LNCAP (cell line): ENCODE results near the gene CLINT1.

Experiments
- TF ChIP-seq, protein P1 (sequence below): fragments of 450-650 bp; IDR thresholded peaks from 2 replicates; pipeline ENCODE4 v1.5.1; 2017; ENCODE audit warnings: mild to moderate bottlenecking

The CLINT1 gene

DNA sequence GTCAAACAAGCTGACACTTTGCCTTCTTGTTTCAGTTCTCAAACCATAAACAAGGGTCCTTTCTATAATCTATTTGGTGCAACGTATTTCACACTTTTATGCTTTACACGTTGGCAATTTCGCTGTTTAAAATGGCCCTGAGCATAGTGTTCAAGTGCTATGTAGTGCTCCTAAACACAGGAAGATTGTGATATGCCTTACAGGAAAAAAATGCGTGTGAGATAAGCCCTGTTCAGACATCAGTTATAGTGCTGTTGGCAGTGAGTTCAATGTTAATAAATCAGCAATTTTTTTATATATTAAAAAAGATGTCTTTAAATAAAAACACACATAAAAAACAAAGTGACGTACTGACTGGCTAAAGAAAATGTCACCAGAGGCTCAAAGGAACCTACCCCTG is 23.9 kb downstream of the CLINT1 start:
- TF ChIP-seq, protein P1, sequence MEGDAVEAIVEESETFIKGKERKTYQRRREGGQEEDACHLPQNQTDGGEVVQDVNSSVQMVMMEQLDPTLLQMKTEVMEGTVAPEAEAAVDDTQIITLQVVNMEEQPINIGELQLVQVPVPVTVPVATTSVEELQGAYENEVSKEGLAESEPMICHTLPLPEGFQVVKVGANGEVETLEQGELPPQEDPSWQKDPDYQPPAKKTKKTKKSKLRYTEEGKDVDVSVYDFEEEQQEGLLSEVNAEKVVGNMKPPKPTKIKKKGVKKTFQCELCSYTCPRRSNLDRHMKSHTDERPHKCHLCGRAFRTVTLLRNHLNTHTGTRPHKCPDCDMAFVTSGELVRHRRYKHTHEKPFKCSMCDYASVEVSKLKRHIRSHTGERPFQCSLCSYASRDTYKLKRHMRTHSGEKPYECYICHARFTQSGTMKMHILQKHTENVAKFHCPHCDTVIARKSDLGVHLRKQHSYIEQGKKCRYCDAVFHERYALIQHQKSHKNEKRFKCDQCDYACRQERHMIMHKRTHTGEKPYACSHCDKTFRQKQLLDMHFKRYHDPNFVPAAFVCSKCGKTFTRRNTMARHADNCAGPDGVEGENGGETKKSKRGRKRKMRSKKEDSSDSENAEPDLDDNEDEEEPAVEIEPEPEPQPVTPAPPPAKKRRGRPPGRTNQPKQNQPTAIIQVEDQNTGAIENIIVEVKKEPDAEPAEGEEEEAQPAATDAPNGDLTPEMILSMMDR = no peak

DNA sequence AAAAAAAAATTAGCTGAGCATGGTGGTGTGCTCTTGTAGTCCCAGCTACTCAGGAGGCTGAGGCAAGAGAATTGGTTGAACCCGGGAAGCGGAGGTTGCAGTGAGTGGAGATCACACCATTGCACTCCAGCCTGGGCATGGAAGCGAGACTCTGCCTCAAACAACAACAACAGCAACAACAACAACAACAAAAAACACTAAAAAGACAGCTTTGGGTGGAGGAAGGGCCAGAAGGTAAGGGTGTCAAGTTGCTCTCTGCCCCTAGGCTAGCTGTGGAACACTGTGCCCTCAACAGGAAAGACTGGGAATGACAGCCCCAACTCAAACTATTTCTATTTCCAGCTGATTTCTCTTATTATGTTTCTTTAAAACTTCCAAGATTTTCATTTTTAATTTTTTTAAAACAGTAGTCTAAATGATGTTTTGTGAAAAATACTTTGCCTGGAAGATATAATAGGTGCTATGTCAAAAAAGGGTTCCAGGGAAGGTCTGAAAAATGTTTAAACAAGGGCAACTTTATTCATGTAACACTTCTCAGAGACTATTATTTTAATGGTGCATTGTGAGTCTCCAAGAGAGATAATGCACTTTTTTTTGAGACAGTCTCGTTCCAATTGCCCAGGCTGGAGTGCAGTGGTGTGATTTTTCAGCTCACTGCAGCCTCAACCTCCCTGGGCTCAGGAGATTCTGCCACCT is 29.9 kb downstream of the CLINT1 start:
- TF ChIP-seq, protein P1 = peak; percentile 41

DNA sequence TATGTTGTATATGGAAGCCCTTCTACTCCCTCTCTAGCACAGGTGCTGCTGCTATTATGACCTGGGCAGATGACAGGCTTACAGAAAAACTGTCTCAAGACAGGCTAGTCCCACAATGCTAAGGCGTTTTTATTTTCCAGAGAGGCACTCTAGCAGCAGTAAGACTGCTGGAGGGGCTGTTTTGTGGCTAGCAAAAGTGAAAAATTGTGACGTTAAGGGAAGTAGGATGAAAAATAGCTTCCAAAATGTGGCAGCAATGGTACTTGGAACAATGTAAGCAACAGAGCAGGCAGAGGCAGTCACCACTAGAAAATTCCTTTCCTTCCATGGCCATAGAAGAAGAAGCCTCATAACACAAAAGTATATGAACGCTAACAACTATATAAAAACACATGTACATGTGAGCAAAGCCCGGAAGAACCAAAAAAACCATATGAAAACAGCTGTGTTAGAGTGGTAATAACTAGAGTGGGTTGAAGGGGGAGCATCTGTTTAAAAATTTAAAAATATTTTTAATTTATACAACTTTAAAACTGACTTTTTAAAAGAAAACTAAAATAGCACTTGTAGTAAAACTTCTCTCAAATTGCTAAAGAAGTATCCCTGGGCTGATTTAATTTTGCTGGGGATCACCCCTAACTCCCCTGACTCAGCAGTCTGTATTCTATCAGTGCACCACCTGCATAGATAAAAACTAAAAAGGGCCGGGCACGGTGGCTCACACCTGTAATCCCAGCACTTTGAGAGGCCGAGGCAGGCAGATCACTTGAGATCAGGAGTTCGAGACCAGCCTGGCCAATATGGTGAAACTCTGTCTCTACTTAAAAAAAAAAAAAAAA is 30.6 kb downstream of the CLINT1 start:
- TF ChIP-seq, protein P1 = no peak

DNA sequence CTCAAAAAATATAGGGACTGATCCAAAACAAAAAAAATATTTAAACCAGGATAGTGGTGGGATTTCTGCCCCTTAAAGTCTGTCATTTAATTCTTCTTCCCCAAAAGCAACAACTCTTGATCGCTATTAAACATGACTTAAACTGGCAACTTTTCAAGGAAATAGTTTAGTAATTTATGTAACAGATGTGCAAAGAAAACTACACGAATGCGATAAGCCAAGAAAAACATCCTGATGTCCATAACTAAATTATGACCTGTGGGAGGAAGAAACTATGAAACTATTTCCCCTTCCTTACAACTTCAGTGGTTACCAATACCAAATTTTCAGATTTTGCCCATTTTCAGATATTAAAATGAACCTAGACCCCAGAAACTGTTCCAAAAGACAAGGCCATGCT is 31.5 kb downstream of the CLINT1 start:
- TF ChIP-seq, protein P1 = no peak

DNA sequence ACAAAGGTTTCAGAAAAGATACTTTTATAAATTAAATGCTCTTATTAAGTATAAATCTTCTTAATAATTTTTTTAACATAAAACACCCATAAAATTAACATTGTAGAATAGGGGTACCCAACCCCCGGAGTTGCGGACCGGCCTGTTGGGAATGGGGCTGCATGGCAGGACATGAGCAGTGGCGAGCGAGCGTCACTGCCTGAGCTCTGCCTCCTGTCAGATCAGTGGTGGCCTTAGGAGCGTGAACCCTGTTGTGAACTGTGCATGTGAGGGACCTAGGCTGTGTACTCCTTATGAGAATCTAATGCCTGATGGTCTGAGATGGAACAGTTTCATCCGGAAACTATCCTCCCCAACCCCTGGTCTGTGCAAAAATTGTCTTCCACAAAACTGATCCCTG is 35.3 kb downstream of the CLINT1 start:
- TF ChIP-seq, protein P1 = no peak

DNA sequence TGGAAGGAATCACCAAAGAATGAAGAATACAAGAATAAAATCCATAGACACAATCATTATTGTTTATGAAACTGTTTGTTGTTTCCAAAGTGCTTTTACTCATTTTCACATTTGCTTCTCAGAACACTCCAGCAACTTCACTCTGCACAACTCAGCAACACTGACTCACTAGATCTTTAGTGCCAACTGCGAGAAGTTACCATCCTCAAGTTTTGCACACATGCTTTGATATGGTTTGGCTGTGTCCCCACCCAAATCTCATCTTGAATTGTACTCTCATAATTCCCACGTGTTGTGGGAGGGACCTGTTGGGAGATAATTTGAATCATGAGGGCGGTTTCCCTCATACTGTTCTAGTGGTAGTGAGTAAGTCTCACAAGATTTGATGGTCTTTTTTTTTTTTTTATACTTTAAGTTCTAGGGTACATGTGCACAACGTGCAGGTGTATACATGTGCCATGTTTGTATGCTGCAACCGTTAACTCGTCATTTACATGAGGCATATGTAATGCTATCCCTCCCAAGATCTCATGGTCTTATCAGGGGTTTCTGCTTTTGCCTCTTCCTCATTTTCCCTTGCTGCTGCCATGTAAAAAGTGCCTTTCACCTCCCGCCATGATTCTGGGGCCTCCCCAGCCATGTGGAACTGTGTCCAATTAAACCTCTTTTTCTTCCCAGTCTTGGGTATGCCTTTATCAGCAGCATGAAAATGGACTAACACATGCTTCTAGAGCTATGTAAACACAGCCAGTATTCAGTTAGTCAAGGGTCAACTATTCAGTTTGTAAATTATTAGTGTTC is 36.9 kb downstream of the CLINT1 start:
- TF ChIP-seq, protein P1 = no peak

DNA sequence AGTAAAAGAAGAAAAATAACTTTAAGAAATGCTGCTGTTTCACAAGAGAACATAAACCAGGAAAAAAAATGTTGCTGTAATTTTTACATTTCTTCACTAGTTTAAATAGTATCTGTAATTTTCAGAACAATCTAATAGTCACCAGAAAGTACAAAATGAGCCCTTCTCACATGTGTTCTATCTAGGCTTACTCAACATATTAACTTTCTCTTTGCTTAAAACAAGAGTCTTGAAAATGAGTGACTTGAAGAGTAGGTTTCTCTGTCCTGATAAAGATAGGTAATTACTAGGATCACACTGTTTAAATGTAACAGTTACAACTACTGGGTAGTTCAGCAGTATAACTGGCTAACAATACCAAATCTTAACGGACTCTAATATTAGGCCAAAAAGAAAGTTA is 37.5 kb downstream of the CLINT1 start:
- TF ChIP-seq, protein P1 = no peak
